GM12892 (cell line): ENCODE measurements around the gene PCDHGA6.
"Not testable (repeated sequence)": the region's sequence is repeated elsewhere in the genome, so short reads cannot be mapped to it uniquely, and the experiment has no call there.

ENCODE experiments used
- DNase-seq: peaks from one replicate; pipeline ENCODE4 v3.0.0; 2011; ENCODE audit not compliant: insufficient read length
- FAIRE-seq: peaks from 2 replicates; lab custom pipeline; 2011; peaks lifted over from hg19 to GRCh38; lab: Jason Lieb, UNC
- POLR2A ChIP-seq: IDR thresholded peaks from 2 replicates; pipeline ENCODE4 v1.6.1; 2011; ENCODE audit warnings: low read depth, low read length, control low read depth
- POLR2AphosphoS5 ChIP-seq: IDR thresholded peaks from 2 replicates; pipeline ENCODE4 v1.6.1; 2011; ENCODE audit warnings: low read depth, low read length, control low read depth
- TAF1 ChIP-seq: IDR thresholded peaks from 2 replicates; pipeline ENCODE4 v1.6.1; 2011; ENCODE audit warnings: low read depth, mild to moderate bottlenecking, control low read depth, low read length, borderline replicate concordance

The PCDHGA6 gene

GRCh38 chr5:141409598-141410306, 36.1 kb downstream of the PCDHGA6 start:
- FAIRE-seq (no peak), DNase-seq (no peak)
- TF ChIP-seq POLR2A (no peak), TAF1 (no peak), POLR2AphosphoS5 (no peak)

GRCh38 chr5:141411575-141411974, 37.9 kb downstream of the PCDHGA6 start:
- TF ChIP-seq POLR2AphosphoS5 (no peak), TAF1 (no peak), POLR2A (no peak)
- FAIRE-seq (no peak), DNase-seq (no peak)

- DNase-seq, result peak; percentile 47
- peak; percentile 17 for FAIRE-seq
Measured at GRCh38 chr5:141412854-141413539, 39.3 kb downstream of the PCDHGA6 start, which contains the start of gene PCDHGA10. Gene PCDHGA10, plus strand, starts transcription at chr5:141412987. Its CDS starts 189 bp downstream, at chr5:141413176.

GRCh38 chr5:141413540-141414069, 39.9 kb downstream of the PCDHGA6 start:
- TF ChIP-seq POLR2AphosphoS5 (no peak), POLR2A (no peak), TAF1 (no peak)
- FAIRE-seq (no peak), DNase-seq (no peak)

More at GRCh38 chr5:141412854-141413539, 39.3 kb downstream of the PCDHGA6 start, which contains the start of gene PCDHGA10:
- no peak for TF ChIP-seq POLR2AphosphoS5
- no peak for TF ChIP-seq POLR2A
- TF ChIP-seq TAF1, result no peak

GRCh38 chr5:141414548-141415274, 41.0 kb downstream of the PCDHGA6 start:
- not testable (repeated sequence) for DNase-seq, FAIRE-seq

- FAIRE-seq, DNase-seq: not testable (repeated sequence)
Measured at GRCh38 chr5:141415275-141415618, 41.6 kb downstream of the PCDHGA6 start.

GRCh38 chr5:141417494-141418172, 43.9 kb downstream of the PCDHGA6 start, which contains the start of gene PCDHGB7:
Gene PCDHGB7, plus strand, starts transcription at chr5:141417677. Its CDS starts 183 bp downstream, at chr5:141417860.
- peak; percentile 79 for FAIRE-seq

GRCh38 chr5:141419074-141419880, 45.6 kb downstream of the PCDHGA6 start:
- TF ChIP-seq TAF1 (no peak), POLR2AphosphoS5 (no peak)
- DNase-seq (no peak), FAIRE-seq (no peak)

More at GRCh38 chr5:141417494-141418172, 43.9 kb downstream of the PCDHGA6 start, which contains the start of gene PCDHGB7:
- DNase-seq, result peak; percentile 54

GRCh38 chr5:141420855-141421488, 47.3 kb downstream of the PCDHGA6 start, which contains the start of gene PCDHGA11:
Gene PCDHGA11, plus strand, starts transcription at chr5:141421051. Its CDS starts 177 bp downstream, at chr5:141421228.
- TF ChIP-seq TAF1, result no peak
- TF ChIP-seq POLR2AphosphoS5, result no peak
- TF ChIP-seq POLR2A, result no peak
- DNase-seq, result peak; percentile 44
- FAIRE-seq, result peak; percentile 76

GRCh38 chr5:141421489-141421855, 47.8 kb downstream of the PCDHGA6 start:
- DNase-seq (no peak), FAIRE-seq (no peak)
- TF ChIP-seq POLR2A (no peak), POLR2AphosphoS5 (no peak), TAF1 (no peak)

- FAIRE-seq (no peak), DNase-seq (no peak)
- TF ChIP-seq POLR2A (no peak), TAF1 (no peak), POLR2AphosphoS5 (no peak)
Measured at GRCh38 chr5:141422742-141423291, 49.1 kb downstream of the PCDHGA6 start.
